HG02678 (cell line): Measurements from ENCODE around the gene OTOL1.
A peak's percentile ranks its signal among the peaks of the same experiment; 100 is the strongest.

Source experiments
- ATAC-seq: cut with Tn5 transposase; IDR thresholded peaks from one replicate; pipeline ENCODE4 v1.9.1; 2021; ENCODE audit warnings: mild to moderate bottlenecking, moderate library complexity; ENCODE audit not compliant: unreplicated experiment

Gene OTOL1

DNA sequence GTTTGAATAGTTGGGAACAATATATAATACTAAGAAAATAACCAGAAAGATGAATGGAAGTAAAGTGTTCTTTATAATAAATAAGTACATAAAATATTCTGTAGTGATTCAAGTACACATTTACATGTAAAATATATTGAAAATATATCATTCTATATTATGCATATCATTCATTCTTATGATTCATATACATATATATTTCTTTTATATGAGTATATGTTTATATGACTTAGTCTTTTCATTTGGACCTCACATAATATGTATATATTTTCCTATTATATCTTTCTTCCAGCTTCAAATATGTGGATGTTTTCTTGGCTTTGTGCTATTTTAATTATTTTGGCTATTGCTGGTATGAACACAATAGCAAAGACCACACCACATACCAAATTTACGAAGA, at the start of gene OTOL1:
TSS of gene OTOL1 (plus strand) at position 301 of the 400 bp plus-strand sequence. CDS start at position 301, 0 bp downstream.
- no peak for ATAC-seq

DNA sequence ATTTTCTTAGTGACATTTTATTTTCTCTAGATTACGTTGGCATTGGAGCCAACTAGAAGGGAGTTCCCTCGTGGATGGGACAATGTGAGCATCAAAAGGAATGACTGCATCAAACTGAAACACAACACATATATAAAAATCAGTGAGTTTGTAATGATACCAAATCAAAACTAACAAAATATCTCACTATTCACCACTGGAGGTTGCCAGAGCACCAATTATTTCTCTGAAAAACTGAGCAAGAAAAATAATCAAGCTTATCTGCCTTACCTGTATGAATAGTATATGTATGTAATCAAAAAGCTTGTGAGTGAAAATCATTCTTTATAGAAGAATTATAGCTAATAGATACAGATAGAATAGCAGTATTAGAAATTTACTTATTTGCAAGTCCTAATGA, 46.8 kb upstream of the OTOL1 start:
- no peak for ATAC-seq

DNA sequence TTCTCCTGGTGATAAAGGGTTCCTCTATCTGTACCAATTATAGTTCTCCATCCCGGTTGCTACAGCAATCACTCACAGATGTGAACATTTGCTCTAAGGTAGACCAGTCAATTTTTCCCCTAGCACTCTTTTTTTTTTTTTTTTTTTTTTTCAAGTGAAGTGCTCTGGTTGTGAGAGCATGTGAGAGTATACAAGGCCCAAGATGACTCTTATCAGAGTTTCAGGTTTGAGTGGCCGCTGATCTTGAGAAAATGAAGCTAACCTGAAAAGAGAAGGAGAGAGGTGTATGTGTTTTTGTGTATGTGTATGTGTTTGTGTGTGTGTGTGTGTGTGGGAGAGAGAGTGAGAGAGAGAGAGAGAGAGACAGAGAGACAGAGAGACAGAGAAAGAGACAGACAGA, 44.4 kb upstream of the OTOL1 start:
- no peak for ATAC-seq

DNA sequence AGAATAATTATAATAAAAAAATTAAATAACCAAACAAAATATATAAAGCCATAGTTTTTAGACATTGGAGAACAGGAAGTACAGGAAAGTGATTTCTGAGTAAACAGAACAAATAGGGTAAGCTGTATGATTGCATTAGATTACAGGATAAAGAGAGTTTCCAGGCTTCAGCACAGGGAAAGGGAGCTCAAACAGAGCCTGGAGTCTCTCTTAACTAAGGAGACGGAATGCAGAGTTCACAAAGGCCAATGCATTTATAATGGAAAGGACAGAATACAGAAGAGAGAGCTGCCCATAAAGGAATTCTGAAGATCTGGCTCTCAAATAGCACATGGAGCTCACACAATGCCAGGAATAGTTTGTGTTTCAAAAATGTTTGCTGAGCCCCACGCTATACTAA, 42.0 kb upstream of the OTOL1 start:
- ATAC-seq, result no peak

DNA sequence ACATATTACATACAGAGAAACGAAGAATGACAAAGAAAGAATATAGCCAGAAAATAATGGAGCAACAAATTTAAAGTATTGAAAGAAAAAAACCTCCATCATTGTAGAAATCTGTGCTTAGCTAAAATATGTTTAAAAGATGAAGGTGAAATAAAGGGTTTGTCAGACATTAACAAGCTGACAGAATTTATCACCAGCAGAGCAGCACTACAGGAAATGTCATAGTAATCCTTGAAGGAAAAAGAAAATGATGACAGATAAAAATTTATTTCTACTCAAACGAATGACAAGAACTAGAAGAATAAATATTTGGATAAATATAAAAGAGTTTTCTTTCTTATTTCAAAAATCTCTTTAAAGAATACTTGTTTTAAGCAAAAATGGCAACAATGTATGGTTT, 40.6 kb upstream of the OTOL1 start:
- no peak for ATAC-seq

DNA sequence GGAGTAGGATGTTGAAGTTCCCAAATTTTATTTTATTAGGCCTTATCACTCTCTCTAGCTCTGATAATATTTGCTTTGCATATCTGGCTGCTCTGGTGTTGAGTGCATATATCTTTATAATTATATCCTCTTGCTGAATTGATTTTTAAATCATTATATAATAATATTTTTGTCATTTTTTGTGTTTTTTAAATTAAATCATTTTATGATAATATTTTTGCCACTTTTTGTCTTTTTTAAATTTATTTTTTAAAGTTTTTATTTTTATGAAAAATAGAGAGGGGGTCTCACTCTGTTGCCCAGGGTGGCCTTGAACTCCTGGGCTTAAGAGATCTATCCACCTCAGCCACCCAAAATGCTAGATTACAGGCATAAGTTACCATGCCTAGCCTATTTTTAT, 34.5 kb upstream of the OTOL1 start:
- no peak for ATAC-seq

DNA sequence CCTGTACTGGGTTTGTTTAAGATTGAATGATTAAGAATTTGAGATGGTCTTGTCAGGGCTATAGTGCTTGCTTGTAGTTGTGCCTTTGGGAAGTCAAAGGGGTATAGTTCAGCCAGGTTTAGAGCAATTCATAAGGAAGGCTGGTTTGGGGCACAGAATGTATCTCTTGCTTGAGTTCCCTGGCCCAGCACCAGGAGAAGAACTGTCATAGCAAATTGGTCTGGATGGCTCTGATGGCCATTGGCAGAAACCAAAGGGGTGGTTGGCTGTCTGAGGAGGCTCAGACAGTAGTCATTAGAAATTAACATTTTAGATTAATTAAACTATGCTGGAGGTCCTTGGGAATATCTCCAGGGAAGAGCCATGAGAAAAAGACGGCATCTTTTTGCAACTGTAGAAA, 25.4 kb upstream of the OTOL1 start:
- ATAC-seq, result no peak

DNA sequence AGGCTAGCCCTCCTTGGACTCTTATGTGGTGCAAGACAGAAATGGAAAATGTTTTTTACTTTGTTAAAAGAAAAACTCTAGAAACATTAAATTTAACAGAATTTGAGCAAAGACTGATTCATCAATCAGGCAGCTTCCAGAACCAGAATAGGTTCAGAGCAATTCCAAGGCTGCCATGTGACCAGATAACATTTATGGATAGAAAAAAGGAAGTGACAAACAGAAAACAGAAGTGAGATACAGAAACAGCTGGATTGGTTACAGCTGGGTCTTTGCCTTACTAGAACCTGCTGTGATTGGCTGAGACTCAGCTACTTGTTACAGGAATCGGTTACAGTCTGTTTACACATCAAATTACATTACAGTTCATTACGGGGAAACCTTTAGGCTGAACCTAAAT, 22.5 kb upstream of the OTOL1 start:
- peak; percentile 45 for ATAC-seq

DNA sequence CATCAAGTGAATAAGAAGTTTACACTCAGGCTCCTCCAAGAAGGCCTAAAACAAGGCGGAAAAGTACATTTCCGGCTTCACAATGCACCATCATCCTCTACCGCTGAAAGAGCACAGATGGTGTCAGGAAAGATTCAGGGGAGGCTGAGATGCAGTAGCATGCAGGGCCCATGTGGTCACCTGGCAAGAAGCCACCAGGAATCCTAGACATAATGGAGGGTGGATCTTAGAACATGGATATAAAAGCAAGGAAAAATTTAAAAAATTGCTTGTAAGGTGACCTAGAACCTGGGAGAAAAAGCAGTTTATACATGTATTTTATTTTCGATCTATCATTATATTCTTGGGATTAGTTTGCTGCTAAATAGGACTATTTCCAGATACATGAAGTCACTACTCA, 21.9 kb upstream of the OTOL1 start:
- ATAC-seq, result no peak

DNA sequence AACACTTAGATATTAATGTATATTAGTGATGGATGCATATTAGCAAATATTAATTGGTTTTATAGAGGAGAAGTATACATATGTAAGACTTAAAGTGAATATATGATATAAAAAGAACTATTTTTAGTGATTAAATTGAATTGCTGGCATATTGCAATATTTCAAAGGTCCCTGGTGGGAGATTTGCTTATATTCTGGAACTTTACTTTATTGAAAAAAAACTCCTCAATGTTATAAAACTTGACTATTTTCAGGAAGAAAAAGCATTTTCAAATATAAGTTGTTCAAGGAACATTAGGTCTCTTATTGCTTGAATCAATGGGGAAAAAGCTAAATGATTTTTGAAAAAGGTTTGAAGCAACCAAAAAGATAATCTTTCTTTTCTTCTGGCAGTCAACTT, 21.4 kb upstream of the OTOL1 start:
- no peak for ATAC-seq

DNA sequence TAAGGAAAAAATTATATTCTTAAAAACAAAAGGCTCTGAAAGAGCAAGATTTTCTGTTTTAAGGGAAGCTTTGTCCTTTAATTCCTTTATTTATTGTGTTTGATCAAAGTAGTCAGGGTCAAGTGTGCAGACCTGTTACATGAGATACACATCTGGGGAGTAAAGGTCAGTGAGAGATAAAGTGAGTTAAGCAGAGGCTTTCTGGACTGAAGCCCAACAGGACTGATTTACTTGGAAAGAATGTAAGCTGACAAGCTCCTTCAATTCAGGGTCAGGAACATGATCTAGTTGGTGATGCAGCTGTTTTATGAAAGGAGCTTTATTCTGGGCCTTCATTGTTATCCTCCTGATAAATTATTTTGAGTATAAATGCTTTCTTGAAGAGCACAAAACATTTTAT, 20.7 kb upstream of the OTOL1 start:
- no peak for ATAC-seq

DNA sequence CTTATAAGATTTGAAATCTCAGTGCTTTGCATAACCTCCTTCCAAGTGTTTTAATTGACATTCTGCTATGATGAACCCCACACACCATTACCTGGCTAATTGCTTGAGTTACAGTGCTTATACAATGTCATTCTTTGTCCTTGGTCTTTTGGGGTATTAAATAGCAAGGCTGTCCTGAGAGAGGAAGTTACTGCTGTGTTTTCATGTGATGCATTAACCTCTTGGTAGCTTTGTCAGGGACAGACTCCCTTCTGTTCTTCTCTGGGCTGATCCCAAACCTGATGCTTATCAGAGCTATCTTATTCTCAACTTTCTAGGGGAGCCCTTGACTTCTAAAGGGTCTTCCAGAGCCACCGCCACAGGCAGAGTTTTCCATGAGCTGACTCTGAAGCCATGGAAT, 12.4 kb upstream of the OTOL1 start:
- ATAC-seq, result no peak

DNA sequence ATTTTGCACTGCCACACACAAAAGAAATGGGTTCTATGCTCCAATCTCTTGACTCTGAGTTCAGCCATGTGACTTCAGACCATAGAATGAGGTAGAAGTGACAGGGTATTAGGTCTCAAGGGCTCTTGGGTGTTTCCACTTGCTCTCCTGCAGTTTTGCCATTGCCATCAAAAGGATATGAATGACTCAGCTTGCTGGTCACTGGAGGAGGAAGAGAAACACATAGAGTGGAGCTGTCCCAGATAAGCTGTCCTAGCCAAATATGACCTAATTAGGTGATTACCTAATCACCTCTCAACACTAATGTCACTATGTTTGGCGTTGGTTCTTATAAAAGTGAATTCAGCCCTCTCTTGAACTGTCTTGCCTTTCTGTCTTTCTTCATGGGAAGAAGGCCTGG, 8.3 kb upstream of the OTOL1 start:
- peak; percentile 56 for ATAC-seq

DNA sequence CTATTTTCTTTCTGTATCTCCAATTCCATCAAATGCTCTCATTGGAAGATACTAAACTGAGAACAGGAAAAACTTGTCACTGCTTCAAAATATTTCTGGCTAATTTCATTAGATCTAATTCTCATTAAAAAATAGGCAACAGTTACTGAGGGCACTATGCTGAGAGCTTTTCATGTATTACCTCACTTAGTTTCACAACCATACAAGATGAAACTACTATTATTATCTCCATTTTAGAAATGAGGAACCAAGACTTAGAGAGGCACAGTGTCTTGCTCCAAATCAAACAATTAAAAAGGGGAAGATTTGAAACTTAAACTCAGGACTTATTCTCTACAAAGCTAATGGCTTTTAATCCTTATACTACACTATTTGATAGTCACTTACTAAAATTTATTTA, 7.2 kb upstream of the OTOL1 start:
- ATAC-seq, result peak; percentile 92

DNA sequence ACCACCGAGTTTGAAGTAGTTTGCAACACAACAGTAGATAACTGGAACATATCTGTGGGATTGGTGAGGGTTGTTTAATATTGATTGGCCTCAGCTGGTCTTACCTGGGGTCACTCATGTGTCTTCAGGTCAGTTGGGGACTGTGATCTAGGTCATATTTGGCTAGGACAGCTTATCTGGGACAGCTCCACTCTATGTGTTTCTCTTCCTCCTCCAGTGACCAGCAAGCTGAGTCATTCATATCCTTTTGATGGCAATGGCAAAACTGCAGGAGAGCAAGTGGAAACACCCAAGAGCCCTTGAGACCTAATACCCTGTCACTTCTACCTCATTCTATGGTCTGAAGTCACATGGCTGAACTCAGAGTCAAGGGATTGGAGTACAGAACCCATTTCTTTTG, 5.8 kb upstream of the OTOL1 start:
- peak; percentile 52 for ATAC-seq

DNA sequence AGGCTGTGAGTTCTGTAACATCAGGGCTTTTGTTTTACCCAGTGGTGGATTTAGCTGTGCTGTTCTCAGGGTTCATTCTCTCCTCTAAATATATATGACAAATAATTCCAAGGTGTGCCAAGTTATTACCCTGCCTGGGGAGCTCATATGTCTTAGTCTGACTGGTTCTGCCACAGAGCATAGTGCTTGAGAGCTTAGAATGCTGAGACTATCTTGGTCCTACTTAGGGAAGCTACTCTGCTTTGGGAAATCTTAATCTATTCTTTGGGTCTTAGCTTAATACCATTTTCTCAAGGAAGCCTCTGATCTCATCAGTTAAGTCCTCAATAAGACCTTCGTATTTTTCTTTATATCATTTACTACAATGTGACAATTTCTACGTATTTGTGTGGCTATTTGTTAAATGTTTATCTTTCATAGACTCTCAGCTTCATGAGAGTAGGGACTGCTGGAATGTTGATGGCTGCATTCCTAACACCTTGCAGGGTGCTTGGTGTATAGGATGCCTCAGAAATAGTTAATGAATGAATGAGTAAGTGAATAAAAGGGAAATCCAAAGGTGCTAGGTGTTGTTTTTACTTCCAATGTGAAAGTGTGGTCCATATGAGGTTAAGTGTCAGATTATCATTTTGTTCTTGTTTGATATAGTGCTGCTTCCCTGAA, 1.8 kb downstream of the OTOL1 start:
- ATAC-seq, result no peak

DNA sequence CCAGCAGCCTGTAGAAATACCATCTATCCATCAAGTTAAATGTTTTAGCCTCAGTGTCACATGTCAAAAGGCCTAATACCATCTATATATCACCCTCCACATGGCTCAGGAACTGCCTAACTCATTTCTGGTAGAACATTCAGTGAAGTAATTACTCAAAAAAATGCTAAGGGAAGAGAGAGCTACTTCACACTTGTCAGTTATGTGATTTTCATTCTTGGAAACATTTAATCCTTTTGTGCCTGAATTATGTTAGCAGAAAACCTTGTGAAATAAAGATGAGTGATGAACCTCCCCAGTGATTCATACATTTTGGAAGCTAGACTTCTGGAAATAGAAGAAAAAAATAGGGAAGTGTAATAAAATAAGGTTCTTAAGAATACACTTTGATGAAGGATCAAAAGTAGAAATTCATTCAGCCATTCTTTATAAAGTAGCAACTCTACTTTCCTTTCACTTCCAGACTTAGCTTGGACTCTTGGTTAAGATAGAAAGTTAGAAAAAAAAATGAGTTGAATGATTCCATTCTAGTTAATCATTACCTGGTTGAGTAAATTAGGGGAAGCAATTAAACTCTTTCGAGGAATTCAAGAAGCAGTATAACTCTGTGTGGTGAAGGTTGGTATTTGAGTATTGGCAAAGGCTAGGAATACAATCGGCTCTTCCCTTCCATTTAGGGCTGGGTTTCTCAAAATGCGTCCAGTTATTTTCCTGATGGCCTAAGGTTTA, 3.6 kb downstream of the OTOL1 start:
- ATAC-seq, result no peak

DNA sequence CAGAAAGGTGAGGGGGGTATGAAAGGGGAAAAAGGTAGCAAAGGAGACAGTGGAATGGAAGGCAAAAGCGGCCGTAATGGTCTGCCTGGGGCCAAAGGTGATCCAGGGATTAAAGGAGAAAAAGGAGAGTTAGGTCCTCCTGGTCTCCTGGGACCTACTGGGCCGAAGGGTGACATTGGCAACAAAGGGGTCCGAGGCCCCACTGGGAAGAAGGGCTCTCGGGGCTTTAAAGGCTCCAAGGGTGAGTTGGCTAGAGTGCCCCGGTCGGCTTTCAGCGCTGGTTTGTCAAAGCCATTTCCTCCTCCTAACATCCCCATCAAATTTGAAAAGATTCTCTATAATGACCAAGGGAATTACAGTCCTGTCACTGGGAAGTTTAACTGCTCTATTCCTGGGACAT, 6.7 kb downstream of the OTOL1 start:
- ATAC-seq, result no peak

DNA sequence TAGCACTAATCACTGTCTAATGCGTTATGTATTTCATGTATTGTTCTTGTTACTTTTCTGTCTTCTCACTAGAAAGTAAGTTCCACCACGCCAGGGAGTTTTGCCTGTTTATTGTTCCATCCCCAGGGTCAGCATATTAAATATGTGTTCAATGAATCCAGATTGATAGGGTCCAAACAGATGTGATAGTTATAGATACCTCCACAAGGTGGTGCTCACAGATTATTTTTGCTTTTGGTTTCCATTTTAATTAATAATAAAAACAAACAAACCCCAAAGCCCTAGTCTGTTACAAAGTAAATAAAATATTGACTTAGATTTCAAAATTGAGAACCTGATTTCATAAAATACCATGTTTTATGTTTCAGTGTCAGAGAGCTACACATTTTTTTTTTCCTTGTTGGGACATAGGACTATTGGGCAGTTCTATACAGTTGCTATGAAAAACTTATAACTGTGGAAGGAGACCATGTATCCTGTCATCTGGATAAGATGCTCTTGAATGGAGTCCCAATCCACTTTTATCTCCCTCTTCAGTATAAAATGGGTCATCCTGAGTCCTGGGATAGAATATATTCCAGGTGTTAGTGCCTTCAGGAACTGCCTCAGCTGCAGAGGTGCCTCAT, 12.4 kb downstream of the OTOL1 start:
- peak; percentile 57 for ATAC-seq

DNA sequence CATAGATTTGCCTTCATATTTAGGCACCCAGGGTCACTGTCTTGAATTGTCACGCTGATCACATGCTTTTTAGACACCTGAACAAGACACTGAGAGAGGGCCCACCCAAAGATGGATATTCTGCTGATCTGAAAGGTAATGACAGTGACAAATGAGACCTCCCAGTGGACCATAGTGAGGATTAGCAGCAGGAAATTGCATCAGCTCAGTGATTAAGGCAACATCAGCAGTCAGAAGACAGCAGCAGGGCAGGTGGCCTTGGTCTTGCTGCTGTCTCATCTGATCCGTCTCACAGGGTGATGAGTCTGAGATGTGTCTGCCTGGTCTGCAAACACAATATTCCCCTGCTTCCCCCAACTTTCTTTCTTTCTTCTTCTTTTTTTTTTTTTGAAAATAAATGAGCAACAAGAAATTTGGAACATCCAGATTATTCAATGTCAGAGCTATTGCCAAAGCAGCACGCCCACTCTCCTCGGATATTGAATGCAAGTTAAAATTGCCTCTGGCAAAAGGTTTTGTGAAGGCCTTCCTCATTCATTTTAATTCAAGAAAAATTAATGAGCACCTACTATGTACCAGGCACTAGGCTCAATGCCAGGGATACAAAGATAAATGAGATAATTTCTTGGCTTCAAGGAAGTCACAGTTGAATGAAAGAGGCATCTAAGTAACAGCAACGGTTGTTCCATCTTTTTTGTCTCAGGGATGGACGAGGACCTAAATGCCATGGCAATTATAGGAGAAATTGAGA, 14.1 kb downstream of the OTOL1 start:
- ATAC-seq, result no peak

DNA sequence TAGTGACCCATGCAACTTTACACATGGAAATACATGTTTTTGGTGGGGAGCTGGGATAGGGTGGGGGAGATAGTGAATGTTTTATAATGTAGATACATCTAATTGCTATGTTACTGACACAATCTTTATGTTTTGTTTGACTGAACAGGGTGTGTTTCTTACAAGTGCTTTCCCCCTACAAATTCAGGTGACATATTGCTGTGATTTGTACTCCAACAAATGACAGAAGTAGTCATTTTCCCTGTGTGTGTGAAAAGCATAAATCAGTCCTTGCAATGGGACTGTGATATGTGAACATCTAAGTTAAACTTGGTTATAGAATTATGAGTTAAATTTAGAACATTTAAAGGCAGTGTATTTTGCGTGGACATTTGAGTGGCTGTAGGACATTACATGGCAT, 27.3 kb downstream of the OTOL1 start:
- ATAC-seq, result no peak

DNA sequence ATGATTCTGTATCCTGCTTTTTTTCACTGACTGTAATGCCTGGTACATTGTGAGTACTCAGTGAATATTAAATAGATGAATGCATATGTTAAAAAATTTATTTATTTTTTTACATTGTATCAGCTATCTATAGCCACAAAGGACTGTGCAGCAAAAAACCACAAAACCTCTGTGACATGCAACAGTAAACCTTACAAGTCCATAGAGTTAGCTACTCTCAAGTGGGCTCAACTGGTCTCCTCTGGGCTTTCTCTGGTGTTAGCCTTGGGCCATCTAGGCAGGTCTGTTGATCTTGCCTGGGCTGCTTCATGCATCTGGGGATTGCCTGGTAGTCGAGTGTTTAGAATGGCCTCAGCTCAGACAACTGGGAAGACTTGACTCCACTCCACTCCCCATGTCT, 35.3 kb downstream of the OTOL1 start:
- no peak for ATAC-seq
